Activated naive CD4-positive, alpha-beta T cell treated with anti-CD3 and anti-CD28 coated beads, Interleukin-2, amount 50 U/mL, for 72 hours (primary cell): ENCODE data around the gene CCDC148. TPM values are rescaled to one million over a fixed set of nuclear protein-coding genes. Genes with fewer than 3 reads are reported as not detected.
"Not testable (repeated sequence)": the region's sequence is repeated elsewhere in the genome, so short reads cannot be mapped to it uniquely, and the experiment has no call there.

Experiments
- ATAC-seq, 2 donors: fragments of 150-1000 bp; cut with Tn5 transposase; 2 replicates each; pipeline ENCODE4 v1.10.0; 2021; ENCODE audit warnings: mild to moderate bottlenecking in 2 of 2, moderate library complexity in 2 of 2
- DNase-seq, 2 donors: peaks; one replicate each; pipeline ENCODE4 v3.0.0; 2021 to 2022; ENCODE audit warnings: low spot score in 2 of 2
- H3K27ac Mint-ChIP-seq, 2 donors: one replicate each; pipeline ENCODE4 v1.8.0; 2022; ENCODE audit warnings: mild to moderate bottlenecking in 2 of 2, mixed read lengths in 2 of 2
- H3K36me3 Mint-ChIP-seq, 2 donors: one replicate each; pipeline ENCODE4 v1.8.0; 2022; ENCODE audit warnings: mixed read lengths in 2 of 2
- H3K9me3 Mint-ChIP-seq, 2 donors: one replicate each; pipeline ENCODE4 v1.8.0; 2022; ENCODE audit warnings: mixed read lengths in 2 of 2
- total RNA-seq, 2 donors: library from RNA; stranded (reverse); gene quantifications; one replicate each; pipeline ENCODE4 v1.2.3, GENCODE V29; 2022

CCDC148 gene
- total RNA-seq, 2 donors from 2014 or later: 0.08 TPM; not detected in 1

- H3K36me3 Mint-ChIP-seq: no peaks in the 10 kb centered on the region
- ATAC-seq: no peak
- DNase-seq: no peak
- no peak overlapping the region for H3K27ac Mint-ChIP-seq
- no peaks in the 10 kb centered on the region for H3K9me3 Mint-ChIP-seq
Observed at GRCh38 chr2:158463496-158464095, 7.0 kb upstream of the CCDC148 start.

- Mint-ChIP-seq H3K9me3 (no peaks in the 10 kb centered on the region), H3K27ac (no peak overlapping the region), H3K36me3 (peaks cover 6% of the 10 kb centered on the region in 2 donors)
- ATAC-seq (no peak), DNase-seq (no peak)
Observed at GRCh38 chr2:158460632-158461297, 4.2 kb upstream of the CCDC148 start.

GRCh38 chr2:158459161-158460003 is 2.8 kb upstream of the CCDC148 start:
- ATAC-seq: no peak
- no peak for DNase-seq
- Mint-ChIP-seq H3K36me3 (peaks cover 6% of the 10 kb centered on the region in 2 donors), H3K9me3 (no peaks in the 10 kb centered on the region), H3K27ac (no peak overlapping the region)

GRCh38 chr2:158458617-158458920 is 2.0 kb upstream of the CCDC148 start:
- H3K9me3 Mint-ChIP-seq: no peaks in the 10 kb centered on the region
- DNase-seq: no peak

DNA sequence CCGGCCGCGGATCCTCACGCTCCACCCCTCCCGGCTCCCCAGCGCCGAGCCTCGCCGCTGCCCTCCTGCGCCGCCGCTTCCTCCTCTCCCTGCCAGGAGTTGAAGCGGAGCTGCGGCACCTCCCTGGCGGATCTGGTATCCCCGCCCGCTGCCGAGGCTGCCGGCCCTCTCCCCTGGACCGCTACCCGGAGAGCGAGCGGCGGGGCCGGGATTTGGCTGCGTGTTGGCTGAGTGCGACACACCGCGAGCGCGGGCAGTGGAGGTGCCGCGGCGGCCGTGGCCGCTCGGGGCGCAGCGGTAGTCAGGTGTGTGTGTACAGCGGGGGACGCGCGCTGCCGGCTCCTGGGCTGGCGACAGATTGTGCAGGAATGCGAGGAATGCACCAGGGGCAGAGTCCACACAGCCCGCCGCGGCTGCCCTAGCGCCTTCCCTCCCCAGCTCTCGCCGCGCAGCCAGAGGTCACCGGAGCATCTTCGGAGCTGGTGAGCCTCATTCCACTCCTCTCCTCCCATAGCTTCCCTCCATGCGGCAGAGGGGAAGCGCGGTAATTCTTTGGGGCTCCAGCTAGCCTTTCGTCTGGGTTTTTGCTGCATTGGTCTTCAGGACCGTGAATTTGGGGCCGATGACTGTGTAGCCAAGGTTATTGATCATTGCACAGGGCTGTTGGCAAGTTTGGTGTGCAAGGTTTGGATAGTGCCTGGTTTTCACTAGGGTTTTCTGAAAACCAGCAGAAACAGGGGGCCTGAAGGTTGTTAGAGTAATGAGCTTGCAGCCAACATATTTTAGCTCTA is 1.5 kb upstream of the CCDC148 start:
- peak; percentile 44 to 46 for ATAC-seq
- Mint-ChIP-seq H3K9me3 (no peaks in the 10 kb centered on the region), H3K36me3 (peaks cover 6% of the 10 kb centered on the region in 2 donors)

More at GRCh38 chr2:158458617-158458920, 2.0 kb upstream of the CCDC148 start:
- H3K36me3 Mint-ChIP-seq: peaks cover 6% of the 10 kb centered on the region in 2 donors
- H3K27ac Mint-ChIP-seq: peak overlapping the region in 1 of 2 donors; percentile 84
- no peak for ATAC-seq

DNA sequence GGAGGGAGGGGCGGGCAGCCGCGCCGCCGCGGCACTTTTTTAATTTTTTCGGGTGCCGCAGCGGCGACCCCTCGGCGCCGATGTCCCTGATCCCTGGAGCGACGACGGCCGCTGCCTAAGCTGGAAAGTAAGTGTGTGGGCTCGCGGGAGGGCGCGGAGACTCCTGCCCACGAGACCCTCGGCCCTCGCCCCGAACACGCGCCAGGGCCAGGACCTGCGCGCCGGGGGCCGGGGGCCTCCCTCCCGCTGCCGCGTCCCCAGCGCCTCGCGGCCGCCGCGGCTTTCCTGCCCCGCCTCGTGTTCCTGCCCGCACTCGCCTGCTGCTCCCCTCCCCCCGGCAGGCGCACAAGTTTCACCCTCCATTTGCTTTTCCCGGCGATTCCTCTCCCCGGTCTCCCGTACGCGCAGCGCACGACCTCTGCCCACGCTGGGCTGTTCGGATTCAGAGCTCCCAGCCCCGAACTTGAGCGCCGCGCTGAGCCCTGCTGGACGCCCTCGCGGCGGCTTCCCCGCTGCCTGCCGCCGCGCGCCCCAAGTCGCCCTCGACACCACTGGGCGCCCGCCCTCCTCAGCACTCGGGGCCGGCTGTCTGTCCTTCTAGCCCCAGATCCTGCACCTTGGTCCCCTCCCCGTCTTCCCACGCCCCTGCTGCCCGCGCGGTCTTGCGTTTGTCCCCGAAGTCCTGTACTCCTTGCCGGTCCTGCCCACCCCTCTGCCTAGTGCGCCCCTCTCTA is 706 bp upstream of the CCDC148 start:
- peaks cover 6% of the 10 kb centered on the region in 2 donors for H3K36me3 Mint-ChIP-seq
- no peaks in the 10 kb centered on the region for H3K9me3 Mint-ChIP-seq
- ATAC-seq (peak; percentile 44 to 47), DNase-seq (peak; percentile 59 to 71)
- peak overlapping the region; percentile 84 to 94 for H3K27ac Mint-ChIP-seq

More for the DNA sequence above, 1.5 kb upstream of the CCDC148 start:
- DNase-seq: peak; percentile 66 to 68
- peak overlapping the region; percentile 84 to 94 for H3K27ac Mint-ChIP-seq

DNA sequence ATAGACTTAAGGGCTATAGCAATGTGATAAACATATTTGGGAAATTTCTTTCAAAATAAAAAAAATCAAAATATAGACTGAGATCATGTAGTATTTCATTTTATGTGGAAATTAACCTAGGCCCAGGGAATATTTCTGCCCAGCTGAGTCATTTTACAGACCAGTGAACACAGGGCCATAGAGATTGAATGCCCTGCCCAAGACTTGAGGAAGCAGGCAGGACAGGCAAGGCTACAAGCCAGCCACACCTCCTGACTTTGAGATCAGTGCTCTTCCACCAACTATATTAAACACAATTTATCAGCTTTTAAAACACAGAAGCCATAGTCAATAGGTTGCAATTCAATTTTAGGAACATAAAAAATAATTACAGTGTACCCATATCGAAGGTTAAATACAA is 12.9 kb downstream of the CCDC148 start:
- ATAC-seq (no peak), DNase-seq (no peak)
- no peak overlapping the region for H3K27ac Mint-ChIP-seq
- no peaks in the 10 kb centered on the region for H3K36me3 Mint-ChIP-seq
- no peaks in the 10 kb centered on the region for H3K9me3 Mint-ChIP-seq

DNA sequence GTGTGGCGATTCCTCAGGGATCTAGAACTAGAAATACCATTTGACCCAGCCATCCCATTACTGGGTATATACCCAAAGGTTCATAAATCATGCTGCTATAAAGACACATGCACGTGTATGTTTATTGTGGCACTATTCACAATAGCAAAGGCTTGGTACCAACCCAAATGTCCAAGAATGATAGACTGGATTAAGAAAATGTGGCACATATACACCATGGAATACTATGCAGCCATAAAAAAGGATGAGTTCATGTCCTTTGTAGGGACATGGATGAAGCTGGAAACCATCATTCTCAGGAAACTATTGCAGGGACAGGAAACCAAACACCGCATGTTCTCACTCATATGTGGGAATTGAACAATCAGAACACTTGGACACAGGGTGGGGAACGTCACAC is 17.5 kb downstream of the CCDC148 start:
- DNase-seq, H3K27ac Mint-ChIP-seq, H3K9me3 Mint-ChIP-seq, H3K36me3 Mint-ChIP-seq, ATAC-seq: not testable (repeated sequence)

- DNase-seq, H3K27ac Mint-ChIP-seq, H3K9me3 Mint-ChIP-seq, ATAC-seq: not testable (repeated sequence)
- peaks cover 0 to 15% of the 10 kb centered on the region in 2 donors for H3K36me3 Mint-ChIP-seq
Observed at GRCh38 chr2:158433716-158434115, 22.8 kb downstream of the CCDC148 start.

- peaks cover 0 to 20% of the 10 kb centered on the region in 2 donors for H3K36me3 Mint-ChIP-seq
- no peak overlapping the region for H3K27ac Mint-ChIP-seq
- DNase-seq (no peak), ATAC-seq (no peak)
- peaks cover 12 to 13% of the 10 kb centered on the region in 2 donors for H3K9me3 Mint-ChIP-seq
Observed at GRCh38 chr2:158432117-158432516, 24.4 kb downstream of the CCDC148 start.

DNA sequence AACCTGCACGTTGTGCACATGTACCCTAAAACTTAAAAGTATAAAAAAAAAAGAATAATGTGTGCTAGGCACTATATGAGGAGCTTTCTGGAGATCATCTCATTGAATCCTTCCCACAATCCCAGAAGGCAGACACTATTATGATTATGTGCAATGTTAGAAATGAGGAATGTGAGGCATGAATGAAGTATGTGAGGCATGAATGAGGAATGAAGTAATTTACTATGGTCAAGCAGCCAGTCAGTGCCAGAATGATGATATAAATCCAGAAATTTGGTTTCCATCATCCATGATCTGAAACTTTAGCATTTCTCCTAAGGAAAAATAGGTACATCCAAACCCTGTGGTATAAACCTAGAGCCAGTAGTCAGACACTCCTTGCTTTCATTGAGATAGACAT is 42.0 kb downstream of the CCDC148 start:
- H3K27ac Mint-ChIP-seq: no peak overlapping the region
- peaks cover 16 to 28% of the 10 kb centered on the region in 2 donors for H3K9me3 Mint-ChIP-seq
- ATAC-seq (no peak), DNase-seq (no peak)
- H3K36me3 Mint-ChIP-seq: peaks cover 0 to 35% of the 10 kb centered on the region in 2 donors

- Mint-ChIP-seq H3K36me3 (peaks cover 0 to 35% of the 10 kb centered on the region in 2 donors), H3K27ac (no peak overlapping the region), H3K9me3 (peaks cover 16 to 33% of the 10 kb centered on the region in 2 donors)
- no peak for DNase-seq
- no peak for ATAC-seq
Observed at GRCh38 chr2:158413581-158413980, 43.0 kb downstream of the CCDC148 start.

DNA sequence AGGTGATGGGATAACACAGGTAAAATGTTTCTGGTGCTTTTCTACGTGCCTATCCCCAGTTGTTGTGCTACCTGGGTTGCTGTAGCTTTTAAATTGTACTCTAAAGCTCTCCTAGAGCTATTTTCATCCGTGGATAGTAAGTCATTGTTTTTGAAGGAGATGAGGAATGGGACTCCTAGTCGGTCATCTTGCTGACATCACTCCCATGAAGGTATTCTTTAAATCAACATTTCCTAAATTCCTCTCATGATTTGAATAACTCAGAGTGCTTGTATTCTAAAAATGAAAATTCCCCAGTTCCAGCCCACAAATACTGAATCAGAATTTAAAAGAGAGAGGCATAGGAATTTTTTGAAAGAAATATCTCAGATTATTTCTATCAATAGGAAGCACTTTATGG is 44.3 kb downstream of the CCDC148 start:
- no peak for DNase-seq
- peaks cover 16 to 33% of the 10 kb centered on the region in 2 donors for H3K9me3 Mint-ChIP-seq
- peaks cover 0 to 35% of the 10 kb centered on the region in 2 donors for H3K36me3 Mint-ChIP-seq
- no peak overlapping the region for H3K27ac Mint-ChIP-seq
- no peak for ATAC-seq

GRCh38 chr2:158411748-158412147 is 44.8 kb downstream of the CCDC148 start:
- ATAC-seq: no peak
- DNase-seq: no peak
- Mint-ChIP-seq H3K27ac (no peak overlapping the region), H3K9me3 (peaks cover 15 to 32% of the 10 kb centered on the region in 2 donors), H3K36me3 (peaks cover 0 to 34% of the 10 kb centered on the region in 2 donors)

DNA sequence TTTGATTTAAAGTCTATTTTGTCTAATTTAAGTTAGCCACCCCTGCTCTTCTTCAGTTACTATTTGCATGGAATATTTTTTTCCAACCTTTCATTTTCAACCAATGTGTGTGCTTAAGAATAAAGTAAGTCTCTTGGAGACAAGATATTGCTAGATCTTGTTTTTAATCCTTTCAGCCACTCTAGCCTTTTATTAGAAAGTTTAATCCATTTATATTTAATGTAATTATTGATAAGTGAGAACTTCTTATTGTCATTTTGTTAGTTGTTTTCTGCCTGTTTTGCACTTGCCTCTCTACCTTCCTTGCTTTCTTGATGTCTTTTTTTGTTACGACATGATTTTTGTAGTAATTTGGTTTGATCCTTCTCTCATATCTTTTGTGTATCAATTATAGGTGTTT is 46.4 kb downstream of the CCDC148 start:
- peaks cover 9 to 20% of the 10 kb centered on the region in 2 donors for H3K9me3 Mint-ChIP-seq
- no peak for ATAC-seq
- no peak overlapping the region for H3K27ac Mint-ChIP-seq
- no peak for DNase-seq
- H3K36me3 Mint-ChIP-seq: peaks cover 0 to 18% of the 10 kb centered on the region in 2 donors

DNA sequence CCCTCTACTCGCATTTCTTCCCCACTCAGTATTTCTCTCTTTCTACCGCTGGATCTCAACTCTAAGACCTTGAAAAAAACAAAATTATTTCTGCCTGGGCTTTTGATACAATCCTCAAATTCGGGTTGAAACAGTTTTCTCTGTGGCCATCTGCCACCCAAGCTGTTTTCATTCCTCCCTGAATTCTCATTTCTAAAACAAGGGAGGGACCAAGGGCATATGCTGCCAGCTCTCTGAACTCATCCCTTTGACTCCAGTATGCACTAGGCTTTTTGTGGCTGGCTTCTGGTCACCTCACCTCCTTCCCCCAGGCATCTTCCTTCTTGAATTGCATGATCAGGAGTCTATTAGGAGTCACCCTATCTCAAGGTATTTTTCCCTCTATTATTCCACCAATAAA is 49.5 kb downstream of the CCDC148 start:
- no peak for DNase-seq
- peaks cover 0 to 11% of the 10 kb centered on the region in 2 donors for H3K36me3 Mint-ChIP-seq
- ATAC-seq: no peak
- H3K27ac Mint-ChIP-seq: no peak overlapping the region
- H3K9me3 Mint-ChIP-seq: peaks cover 9 to 19% of the 10 kb centered on the region in 2 donors
